DMS 273 treated with DMSO at 0.1 percent for 48 hours (cell line): ENCODE data around the gene SRMS.
"Not testable (repeated sequence)": the region's sequence is repeated elsewhere in the genome, so short reads cannot be mapped to it uniquely, and the experiment has no call there.

Experiments used
- DNase-seq: peaks from one replicate; lab custom pipeline; 2025; lab: John Stamatoyannopoulos, UW

Gene SRMS

DNA sequence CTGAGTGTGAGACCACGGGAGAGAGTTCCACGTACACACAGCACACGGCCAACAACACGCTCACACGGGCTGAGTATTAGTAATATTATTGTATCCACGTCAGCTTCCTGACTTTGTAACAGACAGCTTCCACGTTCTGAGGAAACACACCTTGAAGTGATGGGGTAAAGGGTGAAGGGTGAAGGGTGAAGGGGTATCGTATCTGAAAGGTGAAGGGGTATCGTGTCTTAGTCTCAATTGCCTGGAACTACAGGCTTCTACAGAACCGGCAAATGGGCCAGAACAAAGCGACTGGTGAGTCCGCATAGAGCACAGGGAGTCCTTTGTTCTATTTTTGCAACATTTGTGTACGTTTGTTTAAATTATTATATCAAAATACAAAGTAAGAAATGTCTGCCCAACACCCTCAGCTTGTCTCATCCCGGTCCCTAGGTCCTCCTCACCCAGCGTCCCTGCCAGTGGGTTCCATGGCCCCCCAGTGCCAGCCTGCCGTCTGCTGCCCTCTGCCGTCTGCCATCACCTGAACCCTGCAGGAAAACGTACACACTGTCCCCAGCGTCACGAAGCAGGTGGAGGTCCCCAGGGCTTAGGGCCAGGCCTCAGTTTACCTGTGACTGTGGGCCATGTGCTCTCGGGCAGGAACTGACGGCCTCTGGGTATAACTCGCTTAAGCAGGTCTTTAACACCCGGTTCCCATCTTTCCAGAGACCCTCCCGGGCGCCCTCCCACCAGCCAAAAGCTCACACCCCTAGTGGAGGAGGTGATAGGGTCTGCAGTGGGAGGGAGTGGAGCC, 30.9 kb upstream of the SRMS start:
- DNase-seq = no peak

DNA sequence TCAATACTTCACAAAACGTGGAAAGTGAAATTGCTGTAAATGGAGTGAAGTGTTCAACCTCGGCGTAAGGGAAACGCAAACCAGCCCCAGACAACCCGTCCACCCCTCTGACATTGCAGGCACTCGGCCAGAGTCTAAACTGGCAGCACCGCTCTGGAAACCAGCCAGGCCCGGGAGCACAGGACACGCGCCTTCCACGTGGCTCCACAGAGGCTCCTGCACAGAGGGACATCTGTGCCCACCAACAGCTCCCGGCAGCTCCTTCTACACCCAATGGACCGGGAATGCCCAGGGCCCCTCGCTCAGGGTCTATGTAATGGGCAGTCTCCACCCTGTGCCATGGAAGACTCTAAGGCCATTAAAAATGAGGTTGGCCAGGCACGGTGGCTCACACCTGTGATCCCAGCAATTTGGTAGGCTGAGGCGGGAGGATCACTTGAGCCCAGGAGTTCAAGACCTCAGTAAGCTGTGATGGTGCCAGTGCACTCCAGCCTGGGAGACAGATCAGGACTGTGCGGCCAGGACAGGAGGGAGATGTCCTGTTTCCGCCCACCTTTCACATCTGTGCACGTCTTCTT, 29.9 kb upstream of the SRMS start:
- DNase-seq = peak; percentile 7

GRCh38 chr20:63576311-63576710, 28.8 kb upstream of the SRMS start:
- no peak for DNase-seq

- no peak for DNase-seq
These were observed 27.5 kb upstream of the SRMS start for GRCh38 chr20:63574829-63575743.

- DNase-seq = peak; percentile 12
These were observed 26.7 kb upstream of the SRMS start, which contains the start of gene HELZ2 for GRCh38 chr20:63574156-63574828. Gene HELZ2 (minus strand): TSS chr20:63574239. CDS start chr20:63572385, 1,854 bp downstream.

DNA sequence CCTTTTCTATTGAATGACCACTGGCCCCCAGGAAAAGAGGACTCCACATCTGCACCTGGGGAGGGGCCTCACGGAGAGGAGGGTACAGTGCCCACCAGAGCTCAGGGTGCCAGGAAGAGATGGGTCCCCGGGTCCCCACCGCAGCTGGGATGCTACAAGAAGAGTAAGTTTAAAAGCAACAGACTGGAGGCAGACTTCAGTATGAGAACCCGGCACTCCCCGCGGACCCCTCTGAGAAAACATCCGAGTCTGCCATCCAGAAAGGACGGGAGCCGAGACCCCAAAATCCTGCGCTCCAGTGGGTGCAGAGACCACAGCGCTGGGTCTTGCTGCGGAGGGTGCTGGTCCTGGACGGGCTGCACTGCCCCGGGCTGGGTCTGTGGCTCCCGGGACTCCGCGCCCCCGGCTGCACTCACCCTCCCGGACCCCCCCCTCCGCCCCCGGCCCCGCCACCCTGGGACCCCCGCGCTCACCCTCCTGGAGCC, 26.1 kb upstream of the SRMS start:
- DNase-seq = no peak

GRCh38 chr20:63572788-63573646, 25.5 kb upstream of the SRMS start:
- DNase-seq = no peak

GRCh38 chr20:63572071-63572787, 24.7 kb upstream of the SRMS start:
- DNase-seq = no peak

GRCh38 chr20:63571087-63571478, 23.5 kb upstream of the SRMS start:
- DNase-seq = not testable (repeated sequence)

- no peak for DNase-seq
These were observed 22.9 kb upstream of the SRMS start for GRCh38 chr20:63570281-63571086.

DNA sequence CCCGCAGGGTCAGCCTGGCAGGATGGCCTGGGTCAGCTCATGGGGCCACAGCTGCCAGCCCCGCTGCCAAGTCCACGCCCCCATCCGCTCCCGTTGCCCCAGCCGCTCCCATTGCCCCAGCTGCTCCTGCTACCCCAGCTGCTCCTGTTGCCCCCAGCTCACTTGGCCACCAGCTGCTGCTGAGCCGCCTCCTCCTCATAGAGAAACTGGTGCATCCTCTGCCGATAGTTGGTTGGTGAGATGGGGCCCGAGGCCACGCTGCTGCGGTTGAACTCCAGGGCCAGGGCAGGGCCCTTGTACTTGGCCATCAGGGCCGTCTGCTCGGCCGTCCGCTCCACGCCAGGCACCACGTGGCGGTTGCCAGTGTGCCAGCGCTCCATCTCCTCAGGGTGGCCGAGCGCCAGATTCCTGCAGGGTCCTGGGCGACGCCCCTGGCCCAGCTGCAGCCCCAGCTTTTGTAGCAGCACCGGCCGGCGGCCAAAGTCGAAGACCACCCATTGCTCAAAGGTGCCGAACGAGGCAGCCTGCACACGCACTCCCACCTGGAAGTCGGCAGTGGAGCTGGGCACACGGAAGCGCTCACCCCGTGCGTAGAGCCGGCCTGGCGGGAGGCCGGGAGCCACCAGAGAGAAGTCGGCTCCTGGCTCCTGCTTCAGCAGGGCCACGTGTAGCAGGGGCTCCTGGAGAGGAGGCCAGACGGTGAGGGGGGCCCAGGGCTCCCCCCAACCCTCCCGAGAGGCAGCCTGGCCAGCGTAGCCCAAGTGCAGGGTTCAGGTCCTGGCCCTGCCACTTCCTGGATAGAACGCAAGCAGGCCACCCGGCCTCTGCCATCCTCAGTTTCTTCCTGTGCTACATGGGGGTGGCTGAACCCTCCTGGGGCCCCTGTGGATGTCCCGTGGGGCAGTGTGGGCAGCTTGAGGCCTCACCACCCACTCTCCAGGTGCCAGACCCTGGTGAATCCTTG, 21.7 kb upstream of the SRMS start:
- no peak for DNase-seq

GRCh38 chr20:63568170-63568981, 20.8 kb upstream of the SRMS start:
- DNase-seq = no peak

- DNase-seq = no peak
These were observed 20.0 kb upstream of the SRMS start for GRCh38 chr20:63567386-63568169.

- no peak for DNase-seq
These were observed 19.5 kb upstream of the SRMS start for GRCh38 chr20:63567136-63567385.

GRCh38 chr20:63566395-63567135, 19.0 kb upstream of the SRMS start:
- DNase-seq = no peak

GRCh38 chr20:63565699-63566335, 18.3 kb upstream of the SRMS start:
- no peak for DNase-seq
